ENCODE data around the gene SKAP2.
A peak's percentile ranks its signal among the peaks of the same experiment; 100 is the strongest.
"Not testable (repeated sequence)": the region's sequence is repeated elsewhere in the genome, so short reads cannot be mapped to it uniquely, and the experiment has no call there.

Gene SKAP2

GRCh38 chr7:26856176-26856985 lies 8.0 kb downstream of the SKAP2 start:
- DNase-seq: no peak

- DNase-seq: no peak
Measured at GRCh38 chr7:26854876-26855855, 9.2 kb downstream of the SKAP2 start.

- no peak for DNase-seq
Measured at GRCh38 chr7:26853788-26854393, 10.5 kb downstream of the SKAP2 start.

GRCh38 chr7:26850193-26850651 lies 14.2 kb downstream of the SKAP2 start:
- DNase-seq: no peak

- DNase-seq: no peak
Measured at GRCh38 chr7:26843705-26844104, 20.7 kb downstream of the SKAP2 start.

- DNase-seq: no peak
Measured at GRCh38 chr7:26842897-26843296, 21.5 kb downstream of the SKAP2 start.

GRCh38 chr7:26841003-26841739 lies 23.2 kb downstream of the SKAP2 start:
- no peak for DNase-seq

GRCh38 chr7:26836793-26837192 lies 27.6 kb downstream of the SKAP2 start:
- DNase-seq: not testable (repeated sequence)

GRCh38 chr7:26815426-26815825 lies 49.0 kb downstream of the SKAP2 start:
- peak; percentile 73 for DNase-seq

- no peak for DNase-seq
Measured at GRCh38 chr7:26813432-26813831, 51.0 kb downstream of the SKAP2 start.

- no peak for DNase-seq
Measured at GRCh38 chr7:26794541-26794940, 69.8 kb downstream of the SKAP2 start.

- DNase-seq: no peak
Measured at GRCh38 chr7:26792576-26792975, 71.8 kb downstream of the SKAP2 start.

- DNase-seq: no peak
Measured at GRCh38 chr7:26792006-26792405, 72.4 kb downstream of the SKAP2 start.

- no peak for DNase-seq
Measured at GRCh38 chr7:26789481-26790184, 74.8 kb downstream of the SKAP2 start.

- DNase-seq: no peak
Measured at GRCh38 chr7:26787701-26788100, 76.7 kb downstream of the SKAP2 start.

- no peak for DNase-seq
Measured at GRCh38 chr7:26784118-26784517, 80.3 kb downstream of the SKAP2 start.

GRCh38 chr7:26782501-26782900 lies 81.9 kb downstream of the SKAP2 start:
- no peak for DNase-seq

- DNase-seq: no peak
Measured at GRCh38 chr7:26779978-26780595, 84.3 kb downstream of the SKAP2 start.

- no peak for DNase-seq
Measured at GRCh38 chr7:26777385-26777784, 87.0 kb downstream of the SKAP2 start.

- DNase-seq: no peak
Measured at GRCh38 chr7:26760501-26760900, 103.9 kb downstream of the SKAP2 start.

- DNase-seq: peak; percentile 58
Measured at GRCh38 chr7:26759108-26759507, 105.3 kb downstream of the SKAP2 start.

Data from NCI-H524 treated with DMSO at 0.1 percent for 48 hours (cell line).